HG03045 (cell line): Measurements from ENCODE around the gene CNNM1.
A peak's percentile ranks its signal among the peaks of the same experiment; 100 is the strongest.

Experiments
- ATAC-seq: cut with Tn5 transposase; IDR thresholded peaks from one replicate; pipeline ENCODE4 v1.9.1; 2021; ENCODE audit warnings: mild to moderate bottlenecking, moderate library complexity; ENCODE audit not compliant: unreplicated experiment

The CNNM1 gene

DNA sequence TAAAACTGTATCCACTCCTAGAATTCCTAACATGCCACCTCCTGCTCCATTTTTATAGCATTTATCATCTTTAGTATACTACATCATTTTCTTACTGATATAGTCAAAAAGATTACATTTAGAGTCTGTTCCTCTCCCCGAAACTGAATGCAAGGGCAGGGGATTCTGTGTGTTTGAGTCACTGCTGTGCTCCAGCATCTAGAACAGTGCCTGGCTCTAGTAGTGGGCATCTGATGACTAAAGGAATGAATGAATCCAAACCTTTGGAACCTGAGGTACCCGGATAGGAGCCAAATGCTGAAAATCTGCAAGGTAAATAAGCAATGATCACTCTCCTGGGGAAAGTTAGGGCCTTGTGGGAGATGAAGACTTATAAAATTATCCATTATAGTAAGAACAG, 82.4 kb downstream of the CNNM1 start:
- ATAC-seq, result no peak

GRCh38 chr10:99412099-99412498, 82.9 kb downstream of the CNNM1 start:
- ATAC-seq, result no peak

- no peak for ATAC-seq
Measured at GRCh38 chr10:99418910-99419624, 89.9 kb downstream of the CNNM1 start.

GRCh38 chr10:99419688-99420087, 90.5 kb downstream of the CNNM1 start:
- ATAC-seq, result no peak

DNA sequence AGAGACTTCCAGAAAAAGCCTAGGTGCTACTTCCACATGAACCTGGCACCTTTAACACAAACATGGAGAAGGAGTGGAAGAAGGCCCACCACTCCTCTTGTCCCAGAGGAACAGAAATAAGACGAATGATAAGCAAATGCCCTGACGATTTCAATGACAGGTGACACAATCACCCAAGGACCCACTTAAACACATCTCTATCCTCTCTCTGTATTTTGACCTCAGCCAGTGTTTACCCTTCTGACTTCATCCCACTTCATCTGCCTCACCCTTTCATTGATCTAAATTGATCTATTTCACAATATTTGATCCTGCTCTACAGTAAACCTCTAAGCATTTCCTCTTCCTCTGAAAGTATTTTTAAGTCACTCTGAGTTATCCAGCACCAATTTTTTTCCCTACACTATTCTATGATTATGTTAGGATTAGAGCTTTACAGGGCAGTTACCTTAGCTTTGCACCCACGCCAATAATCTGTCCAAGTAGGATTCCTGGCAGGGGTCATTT, 92.1 kb downstream of the CNNM1 start:
- no peak for ATAC-seq

DNA sequence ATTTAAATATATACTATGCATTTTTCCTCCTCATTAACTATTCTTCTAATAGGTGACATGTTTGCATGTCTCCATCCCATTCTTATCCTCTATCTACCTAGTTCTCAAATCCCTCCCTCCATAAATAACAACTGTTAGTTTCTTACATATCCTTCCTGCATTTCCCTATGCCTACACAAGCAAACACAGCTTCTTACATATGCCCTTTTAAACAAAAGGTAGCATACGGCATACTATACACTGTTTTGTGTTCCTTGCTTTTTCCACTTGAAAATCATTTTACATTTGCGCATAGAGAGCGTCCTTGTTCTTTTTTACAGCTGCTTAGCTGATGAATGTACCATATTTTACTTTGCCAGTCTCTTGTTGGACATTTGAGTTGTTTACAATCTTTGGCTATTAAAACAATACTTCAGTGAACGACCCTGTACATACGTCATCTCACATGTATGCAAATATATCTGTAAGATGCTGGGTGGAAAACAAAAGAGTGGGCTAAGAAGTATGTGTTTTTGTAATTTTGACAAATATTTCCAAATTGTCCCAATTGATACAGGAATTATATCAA, 93.5 kb downstream of the CNNM1 start:
- ATAC-seq, result no peak

DNA sequence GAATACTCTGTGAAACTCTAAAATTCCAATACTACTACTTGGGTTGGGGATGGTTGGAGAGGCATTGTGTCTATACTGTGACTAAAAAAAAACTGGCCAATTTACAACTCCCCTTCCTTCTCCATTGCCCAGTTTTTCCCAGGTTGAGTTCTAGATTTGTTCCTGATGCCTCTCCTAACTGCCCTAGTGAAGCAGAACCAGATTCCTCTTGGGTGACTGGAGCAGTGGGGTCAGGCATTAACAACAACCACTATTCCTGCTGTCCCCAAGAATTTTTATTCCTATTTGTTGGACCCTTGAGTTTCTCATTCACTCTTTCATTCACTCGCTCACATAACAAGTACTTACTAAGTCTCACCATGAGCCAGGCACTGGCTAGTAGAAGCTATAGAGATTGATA, 95.5 kb downstream of the CNNM1 start:
- no peak for ATAC-seq

GRCh38 chr10:99425204-99425603, 96.0 kb downstream of the CNNM1 start:
- no peak for ATAC-seq

DNA sequence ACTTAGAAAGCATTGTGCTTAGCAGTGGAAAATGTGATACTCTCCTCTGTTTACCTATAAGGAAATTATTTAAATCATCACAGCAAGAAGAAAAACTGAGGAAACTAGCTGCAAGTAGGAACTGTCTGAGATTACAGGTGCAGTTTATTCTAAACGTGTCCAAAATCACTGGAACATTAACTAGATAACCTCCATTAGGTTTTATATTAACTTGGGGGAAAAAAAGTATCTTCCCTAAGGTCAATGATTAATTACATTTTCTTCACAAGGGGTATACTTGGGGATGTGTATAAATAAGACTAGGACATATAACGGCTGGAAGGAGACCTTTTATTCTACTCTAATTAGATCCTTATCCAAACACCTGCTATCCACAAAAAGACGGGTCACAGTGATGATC, 97.5 kb downstream of the CNNM1 start:
- no peak for ATAC-seq

GRCh38 chr10:99427566-99428190, 98.5 kb downstream of the CNNM1 start:
- no peak for ATAC-seq

- no peak for ATAC-seq
Measured at GRCh38 chr10:99429517-99430095, 100.5 kb downstream of the CNNM1 start.

DNA sequence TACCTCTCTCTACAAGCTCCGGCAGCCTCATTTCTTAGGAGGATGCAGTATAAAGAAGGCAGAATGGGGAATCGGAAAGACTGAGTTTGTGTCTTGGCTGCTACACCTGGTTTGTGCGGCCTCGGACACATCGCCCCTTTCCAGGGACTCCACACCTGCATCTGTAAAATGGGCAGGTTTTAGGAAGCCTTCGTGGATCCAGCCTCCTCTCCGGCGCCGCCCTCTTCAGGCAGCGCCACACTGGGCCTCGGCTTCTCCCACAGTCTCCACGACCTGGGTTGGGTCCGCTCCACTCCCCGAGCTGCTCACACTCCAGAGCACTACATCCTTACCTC, 100.9 kb downstream of the CNNM1 start:
- ATAC-seq, result peak; percentile 21

GRCh38 chr10:99430451-99431189, 101.5 kb downstream of the CNNM1 start, which contains the start of gene GOT1:
TSS of gene GOT1 (minus strand) at chr10:99430624. CDS start at chr10:99430565, 59 bp downstream.
- peak; percentile 97 for ATAC-seq

DNA sequence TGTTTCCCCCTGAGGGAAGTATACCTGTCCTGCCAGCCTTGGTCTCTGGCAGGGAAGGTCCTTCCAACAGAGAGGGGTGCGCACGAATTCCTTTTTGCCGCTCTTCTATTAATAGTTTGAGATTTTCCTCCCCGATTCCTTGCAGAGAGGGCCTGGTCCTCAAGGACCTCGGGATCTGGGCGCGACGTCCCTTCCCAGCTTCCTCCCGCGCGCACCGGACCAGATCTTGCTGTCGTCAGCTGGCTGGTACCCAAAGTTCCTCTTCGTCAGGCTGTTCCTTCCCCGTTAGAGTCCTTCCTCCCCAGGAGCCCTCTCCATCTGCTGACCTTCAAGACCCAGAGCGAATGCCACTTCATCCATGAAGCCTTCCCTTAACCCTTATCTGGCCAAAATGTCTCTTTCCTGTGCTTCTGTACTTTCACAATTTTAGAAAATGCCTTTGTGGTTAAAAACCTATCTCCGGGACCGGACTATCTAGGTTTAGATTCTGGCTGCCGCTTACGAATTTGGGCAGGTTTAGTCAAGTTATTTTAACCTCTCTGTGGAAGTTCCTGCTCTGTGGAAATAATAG, 102.1 kb downstream of the CNNM1 start:
- ATAC-seq, result peak; percentile 5

DNA sequence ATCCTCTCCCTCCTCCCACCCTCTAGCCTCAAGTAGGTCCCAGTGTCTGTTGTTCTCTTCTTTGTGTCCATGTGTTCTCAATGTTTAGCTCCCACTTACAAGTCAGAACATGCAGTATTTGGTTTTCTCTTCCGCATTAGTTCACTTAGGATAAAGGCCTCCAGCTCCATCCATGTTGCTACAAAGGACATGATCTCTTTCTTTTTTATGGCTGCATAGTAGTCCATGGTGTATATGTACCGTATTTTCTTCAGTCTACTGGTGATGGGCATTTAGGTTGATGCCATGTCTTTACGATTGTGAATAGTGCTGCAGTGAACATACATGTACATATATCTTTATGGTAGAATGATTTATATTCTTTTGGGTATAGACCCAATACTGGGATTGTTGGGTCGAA, 102.9 kb downstream of the CNNM1 start:
- ATAC-seq, result no peak

GRCh38 chr10:99432881-99433280, 103.7 kb downstream of the CNNM1 start:
- no peak for ATAC-seq

DNA sequence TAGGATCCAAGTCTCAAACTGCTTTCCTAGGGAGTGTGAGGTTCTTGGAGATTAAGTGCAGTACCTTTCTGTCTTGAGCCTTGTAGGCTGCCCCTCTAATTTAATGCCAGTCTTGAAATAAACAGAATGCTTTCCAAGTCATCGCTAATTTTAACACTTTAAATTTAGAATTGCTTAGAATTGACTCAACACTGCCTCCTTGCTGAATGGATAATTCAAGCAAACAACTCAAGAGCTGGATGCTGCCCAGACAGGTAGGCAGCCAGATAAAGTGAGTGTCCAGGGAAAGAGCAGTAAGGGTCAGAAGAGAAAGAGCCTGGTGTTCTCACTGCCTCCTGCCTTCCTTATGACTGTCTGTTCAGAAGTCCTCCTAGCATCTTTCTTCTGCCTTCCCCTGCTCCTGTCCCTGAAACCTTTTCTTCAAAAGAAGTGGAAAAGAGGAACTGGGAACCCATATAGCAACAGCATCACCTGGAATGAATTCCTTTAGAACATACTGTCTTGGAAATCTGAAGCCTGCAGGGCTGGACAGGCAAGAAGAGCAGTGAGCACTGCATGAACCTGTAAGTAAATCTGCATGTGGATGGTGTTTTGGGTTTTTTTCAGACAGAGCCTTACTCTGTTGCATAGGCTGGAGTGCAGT, 104.3 kb downstream of the CNNM1 start:
- no peak for ATAC-seq

DNA sequence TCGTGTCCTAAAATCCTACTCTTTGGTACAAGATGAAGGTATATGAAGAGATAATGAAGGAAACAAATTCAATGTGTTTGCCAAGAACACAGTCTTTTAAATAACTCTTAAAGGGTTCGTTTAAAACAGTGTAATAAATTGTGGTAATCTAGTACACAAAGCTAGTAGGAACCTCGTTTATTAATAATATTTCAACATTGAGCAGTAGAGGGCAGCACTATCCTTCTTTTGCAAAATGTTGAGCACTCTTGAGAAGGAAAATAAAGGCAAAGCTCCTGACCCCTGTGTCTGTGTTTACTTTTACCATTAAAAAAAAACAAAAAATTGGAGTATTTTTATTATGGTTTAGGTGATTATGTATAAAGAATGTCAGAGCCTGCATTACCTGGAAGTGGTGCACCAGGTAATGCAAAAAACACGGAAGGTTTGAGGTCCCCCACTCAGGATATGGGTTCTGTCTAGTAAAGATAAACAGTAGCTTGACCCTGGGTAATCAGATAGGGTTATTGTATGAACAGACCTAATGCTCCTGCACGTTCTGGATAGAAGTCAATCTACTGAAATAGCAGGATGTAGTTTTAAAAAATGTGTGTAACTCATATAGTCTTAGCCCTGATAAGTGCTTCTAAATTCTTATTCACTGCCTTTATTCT, 107.0 kb downstream of the CNNM1 start:
- ATAC-seq, result no peak

- no peak for ATAC-seq
Measured at GRCh38 chr10:99438890-99439289, 109.7 kb downstream of the CNNM1 start.

GRCh38 chr10:99442394-99442793, 113.2 kb downstream of the CNNM1 start:
- no peak for ATAC-seq
